Stimulated activated CD8-positive, alpha-beta memory T cell treated with anti-CD3 and anti-CD28 coated beads, Interleukin-15, amount 100 ng/mL, for 24 hours (primary cell): ENCODE data around the gene ZNF609.

Source experiments
- DNase-seq: peaks from one replicate; pipeline ENCODE4 v3.0.0-alpha.2; 2020; ENCODE audit warnings: low read depth

ZNF609 gene

DNA sequence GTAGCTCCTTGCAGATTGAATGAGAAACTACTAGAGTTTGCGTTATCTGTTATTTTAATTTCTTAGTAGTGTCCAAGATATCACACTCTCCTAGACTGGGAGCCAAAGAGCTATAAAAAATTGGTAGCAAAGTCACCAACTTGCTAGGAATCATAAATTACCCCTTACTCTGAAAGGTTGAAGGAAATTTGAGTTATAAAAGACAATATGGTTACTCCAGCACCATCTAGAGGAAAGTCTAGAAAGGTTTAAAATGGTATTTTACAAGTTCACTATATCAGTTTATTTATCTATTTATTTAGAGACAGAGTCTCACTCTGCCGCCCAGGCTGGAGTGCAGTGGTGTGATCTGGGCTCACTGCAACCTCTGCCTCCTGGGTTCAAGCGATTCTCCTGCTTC lies 193.4 kb downstream of the ZNF609 start:
- DNase-seq = no peak

DNA sequence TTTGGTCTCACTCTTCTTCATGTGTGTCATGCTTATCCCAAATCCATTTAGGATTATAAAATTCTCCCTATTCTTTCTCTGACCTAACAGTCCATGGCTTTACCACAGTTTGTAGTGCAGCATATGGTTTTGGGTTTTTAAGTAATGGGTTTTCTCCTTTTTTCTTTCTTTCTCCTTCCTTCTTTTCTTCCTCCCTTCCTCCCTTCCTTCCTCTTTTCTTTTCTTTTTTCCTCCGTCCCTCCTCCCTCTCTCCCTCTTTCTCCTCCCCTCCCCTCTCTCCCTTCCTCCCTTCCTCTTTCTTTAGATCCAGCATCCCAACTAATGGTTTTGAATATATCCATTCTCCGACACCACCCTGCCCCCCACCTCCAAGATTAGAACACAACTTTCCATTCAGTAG lies 196.1 kb downstream of the ZNF609 start:
- no peak for DNase-seq

DNA sequence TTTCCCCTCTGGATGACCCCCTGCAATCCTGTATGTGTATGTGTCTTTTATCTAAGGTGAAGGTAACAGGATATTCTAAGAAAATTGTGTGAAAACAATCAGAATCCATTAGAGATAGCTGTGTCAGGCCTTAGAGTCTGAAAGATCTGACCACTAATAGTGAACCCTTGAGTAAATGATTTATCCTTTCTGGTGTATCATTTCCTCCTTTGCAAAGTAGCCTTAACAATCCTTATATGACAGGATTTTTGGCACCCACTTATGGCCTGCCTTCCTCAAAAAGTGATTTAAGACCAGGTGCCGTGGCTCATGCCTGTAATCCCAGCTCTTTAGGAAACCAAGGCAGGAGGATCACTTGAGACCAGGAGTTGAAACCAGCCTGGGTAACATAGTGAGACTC lies 204.8 kb downstream of the ZNF609 start:
- DNase-seq = no peak

DNA sequence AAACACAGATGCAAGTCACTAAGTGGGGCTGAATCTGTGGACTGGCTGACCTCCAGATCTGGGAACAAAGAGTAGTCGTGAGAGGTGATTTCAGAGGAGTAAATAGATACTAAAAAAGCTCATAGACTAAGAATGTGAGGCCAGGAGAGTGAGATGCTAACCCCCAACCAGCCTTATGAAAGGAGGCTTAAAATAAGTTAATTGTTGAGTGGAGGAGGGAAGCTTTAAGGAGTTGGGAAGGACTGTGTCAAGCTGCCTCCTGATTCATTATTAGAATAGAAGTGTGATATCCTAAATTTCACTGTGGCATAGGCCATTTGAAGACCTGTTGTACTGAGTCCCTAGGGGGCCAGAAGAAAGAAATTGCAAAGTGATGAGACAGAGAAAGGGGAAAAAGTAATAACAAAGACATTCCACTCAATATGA lies 207.4 kb downstream of the ZNF609 start:
- no peak for DNase-seq

DNA sequence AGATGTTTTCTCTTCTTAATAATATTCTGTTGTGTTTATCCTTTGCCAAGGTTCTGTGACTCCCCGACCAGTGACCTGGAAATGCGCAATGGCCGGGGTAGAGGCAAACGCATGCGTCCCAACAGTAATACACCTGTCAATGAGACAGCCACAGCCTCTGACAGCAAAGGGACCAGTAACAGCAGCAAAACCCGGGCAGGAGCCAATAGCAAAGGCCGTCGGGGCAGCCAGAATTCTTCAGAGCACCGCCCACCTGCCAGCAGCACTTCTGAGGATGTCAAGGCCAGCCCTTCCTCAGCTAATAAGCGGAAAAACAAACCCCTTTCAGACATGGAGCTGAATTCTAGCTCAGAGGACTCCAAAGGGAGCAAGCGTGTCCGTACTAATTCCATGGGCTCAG lies 213.5 kb downstream of the ZNF609 start:
- no peak for DNase-seq

DNA sequence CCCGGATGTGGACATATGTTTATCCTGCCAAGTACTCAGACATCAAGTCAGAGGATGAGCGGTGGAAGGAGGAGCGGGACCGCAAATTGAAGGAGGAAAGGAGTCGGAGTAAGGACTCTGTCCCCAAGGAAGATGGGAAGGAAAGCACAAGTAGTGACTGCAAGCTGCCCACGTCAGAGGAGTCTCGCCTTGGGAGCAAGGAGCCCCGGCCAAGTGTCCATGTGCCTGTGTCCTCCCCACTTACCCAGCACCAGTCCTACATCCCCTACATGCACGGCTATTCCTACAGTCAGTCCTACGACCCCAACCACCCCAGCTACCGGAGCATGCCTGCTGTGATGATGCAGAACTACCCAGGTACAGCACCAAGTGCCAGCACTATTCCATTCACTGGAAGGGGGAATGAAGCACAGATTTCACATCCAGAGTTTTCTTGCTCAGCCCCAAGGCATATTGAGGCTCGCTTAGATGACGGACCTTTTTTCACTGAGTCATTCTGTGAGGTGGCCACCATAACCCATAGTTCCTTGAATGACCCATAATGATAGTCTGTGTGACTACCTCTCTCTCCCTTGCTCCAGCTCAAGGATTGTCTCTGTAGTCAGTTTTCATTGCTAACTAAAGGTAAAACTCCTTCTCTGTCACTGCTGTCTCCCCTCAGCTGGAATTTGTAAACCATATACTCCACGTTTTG lies 217.9 kb downstream of the ZNF609 start:
- no peak for DNase-seq

DNA sequence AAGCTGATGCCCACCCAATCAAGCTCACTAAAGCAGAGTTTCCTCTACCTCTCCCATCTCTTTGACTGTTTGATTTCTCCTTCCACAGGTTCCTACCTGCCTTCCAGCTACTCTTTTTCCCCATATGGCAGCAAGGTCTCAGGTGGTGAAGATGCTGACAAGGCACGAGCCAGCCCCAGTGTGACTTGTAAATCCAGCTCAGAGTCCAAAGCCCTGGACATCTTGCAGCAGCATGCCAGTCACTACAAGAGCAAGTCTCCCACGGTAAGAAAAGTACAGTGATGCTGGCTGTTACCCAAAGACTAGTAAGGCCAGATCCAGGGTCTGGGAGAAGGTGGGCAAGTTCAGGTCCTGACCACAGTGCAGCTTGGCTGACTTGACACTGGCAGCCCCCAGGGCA lies 219.7 kb downstream of the ZNF609 start:
- no peak for DNase-seq

DNA sequence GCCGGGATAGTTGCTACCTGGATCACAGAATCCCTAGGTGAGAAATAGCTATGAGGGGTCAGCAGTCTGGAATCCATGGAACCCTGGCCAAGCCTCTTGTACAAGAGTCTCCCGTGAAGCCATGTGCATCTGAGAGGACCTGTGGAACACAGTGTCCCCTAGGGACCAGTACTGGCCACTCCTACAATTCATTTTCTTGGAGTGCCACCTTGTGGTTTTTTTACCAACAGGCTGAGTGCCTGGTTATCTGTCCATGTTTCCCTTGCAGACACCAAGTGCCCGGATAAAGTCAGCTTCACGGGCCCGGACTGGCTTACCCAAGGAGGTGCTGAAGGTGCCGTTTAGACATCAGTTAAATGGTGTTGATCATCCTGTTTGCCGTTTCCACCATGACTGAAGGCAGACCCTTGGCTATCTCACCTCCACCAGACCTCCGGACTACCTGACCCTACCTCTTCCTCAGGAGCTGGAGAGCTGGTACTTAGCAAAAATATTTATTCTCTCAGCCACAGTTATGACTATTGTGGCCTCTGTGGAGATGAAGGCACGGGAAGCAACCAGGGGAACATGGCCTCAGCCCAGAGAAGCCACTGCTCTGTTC lies 221.1 kb downstream of the ZNF609 start:
- DNase-seq = no peak

DNA sequence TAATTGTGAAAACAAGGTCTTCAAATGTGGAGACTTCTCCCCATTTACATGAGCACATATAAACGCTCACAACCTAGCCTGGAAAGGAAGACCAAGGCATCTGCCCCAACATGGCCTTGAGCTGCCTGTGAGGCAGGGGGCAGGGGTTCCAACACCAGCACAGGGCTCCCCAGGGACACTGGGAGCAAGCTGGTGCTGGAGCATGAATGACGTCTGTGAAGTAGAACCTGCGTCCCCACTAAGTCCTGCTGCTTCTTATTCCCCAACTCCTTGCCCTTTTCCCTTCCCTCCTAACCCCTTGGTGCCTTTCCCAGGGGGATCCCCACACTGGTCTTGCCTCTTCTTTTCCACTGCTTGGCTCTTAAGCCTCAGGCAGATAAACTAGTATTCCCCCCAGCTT lies 221.9 kb downstream of the ZNF609 start:
- no peak for DNase-seq

DNA sequence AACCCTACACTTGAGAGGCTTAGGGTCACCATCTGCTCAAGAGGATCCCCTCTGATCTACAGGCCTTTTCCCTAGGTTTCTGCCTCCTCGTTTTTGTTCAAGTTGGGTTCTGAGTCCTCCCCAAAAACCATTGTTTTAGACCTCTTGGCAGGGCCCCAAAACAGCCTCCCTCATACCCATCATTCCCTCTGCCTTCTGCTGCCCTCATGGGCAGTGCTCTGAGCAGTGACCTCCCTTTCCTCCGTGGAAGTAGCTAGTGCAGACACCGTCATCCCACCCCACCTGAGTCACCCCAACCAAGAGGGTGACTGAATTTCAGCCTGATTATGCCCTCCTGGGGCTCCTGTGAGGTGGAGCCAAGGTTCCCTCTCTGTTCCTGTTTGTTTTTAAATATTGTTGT lies 223.0 kb downstream of the ZNF609 start:
- DNase-seq = no peak

DNA sequence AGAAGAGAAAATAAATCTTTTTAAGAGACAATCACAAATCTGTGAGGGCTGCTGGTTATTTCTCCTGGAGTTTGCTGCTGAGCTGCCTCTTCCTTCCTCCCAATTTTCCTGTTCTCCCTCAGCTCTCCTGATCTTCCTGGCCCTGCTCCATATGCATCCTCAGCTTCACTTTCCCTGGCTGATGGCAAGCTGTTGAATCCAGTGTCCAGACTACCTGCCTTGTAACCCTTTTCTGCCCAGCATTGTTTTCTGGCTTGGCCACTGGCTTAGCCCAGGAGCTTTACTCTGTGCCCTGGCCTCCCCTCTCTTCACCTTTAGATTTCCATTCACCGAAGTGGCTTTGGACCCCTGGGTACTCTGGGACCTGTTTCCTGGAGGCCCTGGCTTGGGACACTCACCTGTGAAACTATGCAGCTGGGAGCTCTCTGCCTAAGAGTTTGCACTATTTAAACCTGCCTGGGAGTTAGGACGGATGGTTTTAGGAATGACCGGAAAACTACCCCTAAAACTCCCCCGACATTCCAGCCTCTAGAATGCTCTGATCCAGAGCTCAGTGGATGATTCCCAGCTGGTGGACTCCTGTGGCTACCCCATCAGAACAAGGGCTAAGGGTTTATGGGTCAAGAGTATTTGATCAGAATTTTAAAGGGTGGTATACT lies 225.0 kb downstream of the ZNF609 start:
- DNase-seq = no peak

DNA sequence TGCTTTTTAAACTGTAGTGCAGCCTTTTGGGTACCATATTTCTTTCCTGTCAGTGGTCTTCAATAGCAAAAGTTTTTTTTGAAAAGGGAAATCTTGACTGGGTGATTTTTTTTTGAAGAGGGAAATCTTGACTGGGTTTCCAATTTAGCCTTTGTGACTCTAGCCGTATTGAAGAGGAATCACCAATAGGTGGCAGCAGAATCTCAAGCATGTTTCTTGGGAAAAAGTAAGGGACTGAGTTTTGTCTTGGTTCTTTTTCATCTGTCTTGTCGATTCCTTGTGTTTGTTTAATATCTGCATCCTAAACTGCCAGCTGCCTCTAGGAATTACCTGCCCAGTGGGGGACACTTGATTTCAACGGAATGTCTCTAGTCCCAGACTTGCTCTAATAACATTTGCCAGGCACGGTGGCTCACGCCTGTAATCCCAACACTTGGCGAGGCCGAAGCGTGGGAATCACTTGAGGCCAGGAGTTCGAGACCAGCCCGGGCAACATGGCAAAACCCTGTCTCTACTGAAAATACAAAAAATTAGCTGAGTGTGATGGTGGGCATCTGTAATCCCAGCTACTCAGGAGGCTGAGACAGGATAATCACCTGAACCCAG lies 225.9 kb downstream of the ZNF609 start:
- DNase-seq = no peak

DNA sequence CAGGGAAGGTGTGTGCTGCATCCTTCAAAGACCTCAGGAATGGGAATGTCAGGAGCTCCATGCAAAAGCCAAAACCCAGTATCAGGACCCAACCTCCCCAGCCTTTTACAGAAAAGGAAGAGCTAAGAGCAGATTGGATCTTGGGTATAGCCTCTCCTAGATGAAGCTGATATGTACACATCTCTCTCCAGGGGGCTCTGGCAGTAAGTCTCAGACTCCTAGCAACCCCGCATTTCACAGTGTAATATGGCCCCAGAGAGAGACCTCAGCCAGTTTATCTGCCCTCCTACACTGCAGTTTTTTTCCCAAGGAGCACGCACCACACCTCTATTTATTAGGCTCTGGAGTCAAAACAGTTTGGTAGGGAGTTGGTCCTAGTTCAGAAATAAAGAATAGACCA lies 226.8 kb downstream of the ZNF609 start:
- DNase-seq = no peak

DNA sequence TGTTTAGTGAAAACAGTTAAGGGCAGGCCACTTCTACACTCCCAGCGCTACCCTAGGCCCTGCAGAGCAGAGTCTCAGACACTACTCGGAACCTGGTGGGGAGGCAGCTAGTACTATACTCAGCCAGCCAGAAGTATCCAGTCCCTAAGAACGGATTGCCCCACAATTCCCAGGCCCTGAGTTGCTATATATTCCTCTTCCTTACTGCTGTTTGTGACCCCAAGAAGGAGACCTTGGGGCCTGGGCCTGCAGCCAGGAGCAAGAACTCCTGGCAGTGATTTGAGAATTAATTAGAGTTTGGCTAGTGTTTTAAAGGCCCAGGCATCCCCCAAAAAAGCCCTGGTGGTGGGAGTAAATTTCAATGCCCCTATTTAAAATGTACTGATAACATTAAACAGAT lies 227.3 kb downstream of the ZNF609 start:
- DNase-seq = no peak

DNA sequence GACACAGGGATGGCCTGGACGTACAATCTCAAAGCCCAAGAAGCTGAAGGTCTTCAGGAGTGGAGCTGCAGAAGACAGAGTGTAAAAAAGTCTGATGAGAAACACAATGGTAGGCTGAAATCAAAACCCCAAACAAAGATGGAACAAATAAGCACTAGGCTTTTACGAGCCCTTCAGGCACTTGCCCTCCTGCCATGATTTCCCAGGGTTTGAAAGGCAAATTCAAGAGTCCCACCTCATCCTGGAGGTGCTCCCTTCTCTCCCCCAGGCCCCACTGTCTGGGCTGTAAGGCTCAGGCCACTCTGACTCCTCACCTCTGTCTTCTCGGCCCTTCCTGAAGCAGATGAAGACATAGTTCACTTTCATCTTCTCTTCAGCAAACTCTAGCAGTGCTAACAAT lies 228.4 kb downstream of the ZNF609 start:
- DNase-seq = no peak

DNA sequence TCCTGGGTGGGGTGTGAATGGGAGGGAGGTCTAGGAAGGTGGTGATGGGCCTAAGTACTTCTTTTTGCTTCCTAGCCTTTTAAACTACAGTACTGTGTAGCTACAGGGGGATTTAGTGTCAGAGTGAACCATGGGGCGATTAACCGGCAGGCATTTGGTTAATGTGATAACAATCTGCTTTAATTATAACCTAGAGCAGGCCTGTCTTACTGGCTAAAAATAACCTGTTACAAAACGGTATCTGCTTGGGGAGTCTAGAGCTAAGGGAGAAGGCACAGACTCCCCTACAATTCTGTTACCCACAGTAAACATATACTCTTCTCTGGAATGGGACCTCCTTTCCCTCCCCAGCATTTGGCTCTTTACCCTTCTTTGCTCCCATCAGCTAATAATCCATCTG lies 229.6 kb downstream of the ZNF609 start:
- DNase-seq = no peak

DNA sequence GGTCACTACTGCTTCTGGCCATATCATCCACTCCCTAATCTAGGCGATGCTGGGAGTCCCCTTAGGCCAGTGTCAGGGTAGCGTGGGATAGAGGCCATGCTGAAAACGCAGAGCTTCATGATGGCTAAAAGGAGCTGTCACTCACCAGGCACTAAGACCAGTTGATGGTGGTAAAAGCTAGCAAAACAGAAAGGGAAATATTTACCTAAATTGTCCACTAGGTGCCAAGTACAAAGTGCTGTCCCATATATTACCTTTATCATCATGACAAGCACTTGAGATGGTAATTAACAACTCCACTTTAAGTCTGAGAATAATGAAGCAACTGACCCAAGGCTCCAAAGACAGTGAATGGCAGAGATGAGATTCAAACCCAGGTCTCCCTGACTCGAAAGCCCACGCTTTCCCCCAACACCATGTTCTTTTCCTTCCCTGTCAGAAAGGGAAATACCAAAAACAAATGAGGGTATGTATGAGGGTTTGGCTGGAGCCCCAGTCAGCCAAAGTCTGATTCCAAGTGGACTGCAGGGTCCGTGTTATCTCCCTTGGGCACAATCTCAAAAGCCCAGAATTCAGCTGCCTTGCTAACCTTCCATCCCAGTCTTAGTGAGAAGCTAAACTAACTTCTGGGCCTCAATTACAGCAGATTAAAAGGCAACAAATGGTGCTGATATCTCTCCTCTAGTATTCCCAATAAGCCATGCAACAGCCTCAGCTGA lies 230.4 kb downstream of the ZNF609 start:
- no peak for DNase-seq

DNA sequence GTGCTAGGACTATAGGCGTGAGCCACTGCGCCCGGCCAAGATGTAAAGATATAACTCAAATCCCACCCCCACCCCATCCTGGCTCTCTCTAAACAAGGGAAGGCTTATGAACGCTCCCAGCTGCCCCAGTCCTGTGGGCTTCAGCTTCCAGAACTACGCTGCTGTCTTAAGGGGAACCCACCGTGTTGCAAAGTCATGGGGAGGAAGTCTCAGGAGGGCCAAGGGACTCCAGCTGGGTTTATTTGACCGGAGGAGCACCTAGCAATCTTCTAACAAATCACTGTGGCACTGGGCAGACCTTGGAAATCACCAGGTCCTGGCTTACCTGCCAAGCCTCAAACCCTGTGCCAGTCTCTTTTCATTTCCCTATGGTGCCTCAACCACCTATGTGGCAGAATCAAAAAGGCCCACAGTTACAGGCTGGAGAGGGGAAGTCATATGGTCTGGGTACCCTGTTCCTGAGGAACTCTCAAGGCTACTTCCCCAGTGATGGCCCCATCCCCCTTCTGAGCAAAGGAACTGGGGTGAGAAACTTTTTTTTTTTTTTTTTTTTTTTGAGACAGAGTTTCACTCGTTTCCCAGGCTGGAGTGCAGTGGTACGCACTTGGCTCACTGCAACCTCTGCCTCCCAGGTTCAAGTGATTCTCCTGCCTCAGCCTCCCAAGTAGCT lies 231.7 kb downstream of the ZNF609 start:
- DNase-seq = no peak

DNA sequence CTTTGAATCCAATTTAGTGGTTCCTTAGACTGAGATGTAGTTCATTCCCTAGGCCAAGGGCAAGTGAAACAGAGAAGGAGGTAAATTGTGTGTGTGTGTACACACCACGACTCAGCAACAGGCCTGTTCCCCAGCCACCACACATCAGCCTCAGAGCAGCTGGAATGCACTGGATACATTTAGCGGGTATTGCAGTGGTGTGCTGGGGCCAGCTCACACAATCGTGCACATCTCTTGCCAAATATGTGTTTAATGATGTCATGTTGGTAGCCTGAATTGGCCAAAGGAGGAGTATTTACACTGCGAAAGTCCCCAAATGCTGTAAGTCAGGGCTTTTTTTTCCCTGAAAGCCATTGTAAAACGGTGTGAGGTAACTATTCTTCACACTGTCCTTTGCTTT lies 232.8 kb downstream of the ZNF609 start:
- no peak for DNase-seq

DNA sequence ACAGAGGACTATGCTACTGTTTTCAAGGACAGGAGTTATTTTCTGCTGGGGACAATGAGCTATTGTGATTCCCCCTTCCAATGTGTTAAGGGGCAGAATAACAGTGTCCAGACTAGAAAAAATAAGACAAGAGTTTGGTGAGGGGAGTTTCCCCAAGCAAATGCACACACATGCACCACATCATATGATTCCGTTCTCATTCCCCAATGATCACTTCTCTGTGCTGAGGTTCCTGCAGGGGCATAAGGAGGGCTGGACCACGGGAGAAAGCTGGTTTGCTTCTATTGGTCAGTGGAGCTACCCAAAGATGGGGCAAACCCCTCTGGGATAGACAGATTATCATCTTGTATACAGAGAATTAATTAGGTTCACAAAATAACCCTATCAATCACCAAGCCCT lies 234.4 kb downstream of the ZNF609 start:
- DNase-seq = no peak

DNA sequence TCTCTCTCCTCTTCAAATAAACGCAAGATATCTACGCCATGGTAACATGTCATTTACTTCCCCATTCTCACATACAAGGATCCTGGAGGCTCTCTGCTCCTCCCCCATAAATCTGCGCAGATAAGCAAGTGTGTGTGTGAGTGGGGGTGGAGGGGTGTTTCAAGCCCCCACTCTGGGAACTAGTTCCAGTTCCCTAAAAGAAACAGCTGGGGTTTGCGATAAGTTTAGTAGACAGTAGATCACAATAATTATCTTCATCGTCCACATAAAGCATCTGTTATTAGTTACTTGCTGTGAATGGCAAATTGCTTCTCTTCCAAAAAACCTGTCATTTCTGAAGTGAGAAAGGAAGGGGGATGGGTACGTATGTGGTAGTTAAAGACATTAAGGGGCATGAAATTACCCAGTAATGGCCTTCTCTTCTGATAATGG lies 235.2 kb downstream of the ZNF609 start:
- no peak for DNase-seq

DNA sequence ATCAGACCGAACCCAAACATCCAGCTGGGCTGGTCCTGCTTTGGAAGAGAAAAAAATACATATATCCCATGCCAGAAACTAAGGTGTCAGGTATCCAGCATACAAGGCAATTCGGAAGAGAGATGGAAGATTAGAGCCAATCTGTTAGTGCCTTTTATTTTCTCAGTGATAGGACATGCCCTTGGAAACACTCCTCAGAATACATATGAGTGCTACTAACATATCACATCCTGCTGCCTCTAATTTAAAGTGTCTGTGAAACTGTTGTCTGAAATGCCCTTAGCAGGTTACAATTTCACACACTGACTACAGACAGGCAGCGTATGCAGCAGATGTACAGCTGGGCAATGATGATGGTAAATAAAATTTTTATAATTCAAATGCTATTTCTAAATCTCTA lies 236.1 kb downstream of the ZNF609 start:
- no peak for DNase-seq
